Panc1 (cell line): ENCODE measurements around the gene ANKRD65. TPM values are rescaled to one million over a fixed set of nuclear protein-coding genes. Genes with fewer than 3 reads are reported as not detected.

Experiments
- ATAC-seq: fragments of 200-7000 bp; cut with Tn5 transposase; 2 replicates; pipeline ENCODE4 v1.9.1; 2020; ENCODE audit warnings: mild to moderate bottlenecking, moderate library complexity
- BruUV-seq: library from RNA; stranded (reverse); fragments of 400-500 nt; replicated peaks from 2 replicates; lab custom pipeline; 2021; lab: Mats Ljungman, UMichigan
- CTCF ChIA-PET: fragments of 300-600 bp; sonication (Branson Sonifier 250); formaldehyde crosslinking; loops from one replicate; lab custom pipeline; 2022; ENCODE audit warnings: antibody characterized with exemption; lab: Charles Lee
- POLR2A ChIA-PET: fragments of 300-600 bp; sonication (Branson Sonifier 250); formaldehyde crosslinking; loops from one replicate; lab custom pipeline; 2022; ENCODE audit warnings: antibody characterized with exemption; lab: Charles Lee
- DNase-seq: peaks from one replicate; pipeline ENCODE4 v3.0.0-alpha.2; 2010; ENCODE audit warnings: low read depth, low spot score
- H3K27ac ChIP-seq: 2 replicates; pipeline ENCODE4 v1.5.1; 2011; ENCODE audit warnings: mild to moderate bottlenecking, low read length, inconsistent platforms
- H3K27me3 ChIP-seq: fragments of 200-500 bp; sonication (Bioruptor generic); 2 replicates; pipeline ENCODE4 v1.6.0; 2014; ENCODE audit warnings: low read length, inconsistent platforms; ENCODE audit not compliant: control insufficient read depth, insufficient read depth
- H3K36me3 ChIP-seq: fragments of 200-500 bp; sonication (Bioruptor generic); 2 replicates; pipeline ENCODE4 v1.5.1; 2014; ENCODE audit warnings: inconsistent platforms, mild to moderate bottlenecking, low read length, moderate library complexity; ENCODE audit not compliant: control insufficient read depth, insufficient read depth
- H3K4me1 ChIP-seq: 2 replicates; pipeline ENCODE4 v1.5.1; 2011; ENCODE audit warnings: inconsistent platforms, mild to moderate bottlenecking, low read length, moderate library complexity; ENCODE audit not compliant: control insufficient read depth, insufficient read depth
- H3K4me3 ChIP-seq, 2 experiments: 2 replicates each; pipeline ENCODE4 v1.5.1; 2011 to 2012; ENCODE audit warnings: low read depth in 2 of 2, low read length in 2 of 2, mild to moderate bottlenecking in 2 of 2, inconsistent platforms in 1 of 2, moderate library complexity in 1 of 2
- H3K9me3 ChIP-seq: fragments of 200-500 bp; sonication (Bioruptor generic); 2 replicates; pipeline ENCODE4 v1.5.1; 2014; ENCODE audit warnings: low read depth, mild to moderate bottlenecking, inconsistent platforms, low read length, moderate library complexity; ENCODE audit not compliant: control insufficient read depth, insufficient read depth
- POLR2AphosphoS5 ChIP-seq: IDR thresholded peaks from 2 replicates; pipeline ENCODE4 v1.6.1; 2012; ENCODE audit warnings: mild to moderate bottlenecking, low read depth, low read length, moderate library complexity
- TCF7L2 ChIP-seq: IDR thresholded peaks from 2 replicates; pipeline ENCODE4 v1.6.1; 2011; ENCODE audit warnings: mild to moderate bottlenecking, low read depth, low read length, inconsistent platforms
- in situ Hi-C: cut with HindIII; loops from 2 replicates; pipeline ENCODE4 v1.10.0; 2016; ENCODE audit warnings: low sequenced_read_pairs, low pct_unique_long_range_greater_than_20kb
- intact Hi-C: fragments of 100-400 bp; cut with micrococcal nuclease; formaldehyde crosslinking; loops from one replicate; pipeline ENCODE4 v1.10.0; 2022; ENCODE audit not compliant: unreplicated experiment
- total RNA-seq: library from RNA; stranded (reverse); gene quantifications from one replicate; pipeline ENCODE4 v1.2.1, GENCODE V29; 2021; ENCODE audit not compliant: unreplicated experiment
- TF ChIP-seq, protein P1 (sequence below), 2 experiments: IDR thresholded peaks; 2 replicates each; pipeline ENCODE4 v1.6.1; 2011 to 2012; ENCODE audit warnings: low read depth in 2 of 2, control low read depth in 1 of 2, low read length in 1 of 2, mild to moderate bottlenecking in 1 of 2, moderate library complexity in 1 of 2; ENCODE audit not compliant: insufficient read depth in 1 of 2

The ANKRD65 gene
- total RNA-seq, 1 experiment from 2014 or later = 1.9 TPM

- DNase-seq = no peak
- Histone ChIP-seq H3K4me3 (peak overlapping the region; percentile 93 to 94), H3K36me3 (peaks cover 13% of the 10 kb centered on the region), H3K27ac (peak overlapping the region; percentile 98), H3K27me3 (no peaks in the 10 kb centered on the region), H3K4me1 (peaks cover 54% of the 10 kb centered on the region), H3K9me3 (no peaks in the 10 kb centered on the region)
- ChIA-PET POLR2A (interaction anchor here (0.6 kb wide), 1 partner anchor 102 kb away, joined by 5 read pairs; no protein-coding TSS in a partner anchor), CTCF (no interaction called here)
- peak; percentile 3 for ATAC-seq
- TF ChIP-seq POLR2AphosphoS5 = peak; percentile 62
- TF ChIP-seq TCF7L2 = no peak
- TF ChIP-seq, protein P1, sequence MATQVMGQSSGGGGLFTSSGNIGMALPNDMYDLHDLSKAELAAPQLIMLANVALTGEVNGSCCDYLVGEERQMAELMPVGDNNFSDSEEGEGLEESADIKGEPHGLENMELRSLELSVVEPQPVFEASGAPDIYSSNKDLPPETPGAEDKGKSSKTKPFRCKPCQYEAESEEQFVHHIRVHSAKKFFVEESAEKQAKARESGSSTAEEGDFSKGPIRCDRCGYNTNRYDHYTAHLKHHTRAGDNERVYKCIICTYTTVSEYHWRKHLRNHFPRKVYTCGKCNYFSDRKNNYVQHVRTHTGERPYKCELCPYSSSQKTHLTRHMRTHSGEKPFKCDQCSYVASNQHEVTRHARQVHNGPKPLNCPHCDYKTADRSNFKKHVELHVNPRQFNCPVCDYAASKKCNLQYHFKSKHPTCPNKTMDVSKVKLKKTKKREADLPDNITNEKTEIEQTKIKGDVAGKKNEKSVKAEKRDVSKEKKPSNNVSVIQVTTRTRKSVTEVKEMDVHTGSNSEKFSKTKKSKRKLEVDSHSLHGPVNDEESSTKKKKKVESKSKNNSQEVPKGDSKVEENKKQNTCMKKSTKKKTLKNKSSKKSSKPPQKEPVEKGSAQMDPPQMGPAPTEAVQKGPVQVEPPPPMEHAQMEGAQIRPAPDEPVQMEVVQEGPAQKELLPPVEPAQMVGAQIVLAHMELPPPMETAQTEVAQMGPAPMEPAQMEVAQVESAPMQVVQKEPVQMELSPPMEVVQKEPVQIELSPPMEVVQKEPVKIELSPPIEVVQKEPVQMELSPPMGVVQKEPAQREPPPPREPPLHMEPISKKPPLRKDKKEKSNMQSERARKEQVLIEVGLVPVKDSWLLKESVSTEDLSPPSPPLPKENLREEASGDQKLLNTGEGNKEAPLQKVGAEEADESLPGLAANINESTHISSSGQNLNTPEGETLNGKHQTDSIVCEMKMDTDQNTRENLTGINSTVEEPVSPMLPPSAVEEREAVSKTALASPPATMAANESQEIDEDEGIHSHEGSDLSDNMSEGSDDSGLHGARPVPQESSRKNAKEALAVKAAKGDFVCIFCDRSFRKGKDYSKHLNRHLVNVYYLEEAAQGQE (IDR thresholded peaks at IDR 0.05; ENCODE audit: insufficient read depth in 1 of 2, low read depth in 2 of 2, low read length in 1 of 2) = peak in 1 of 2 experiments; percentile 40; a peak in 1 of 4 replicates
- TSS peak; percentile 93 for BruUV-seq
- in situ Hi-C loops = no loop called here
- intact Hi-C loops = loop anchor here (5.0 kb wide), 1 partner anchor 36 kb away; the partner anchor contains the start of gene VWA1
These were observed 20.3 kb downstream of the ANKRD65 start for GRCh38 chr1:1400576-1401456.

DNA sequence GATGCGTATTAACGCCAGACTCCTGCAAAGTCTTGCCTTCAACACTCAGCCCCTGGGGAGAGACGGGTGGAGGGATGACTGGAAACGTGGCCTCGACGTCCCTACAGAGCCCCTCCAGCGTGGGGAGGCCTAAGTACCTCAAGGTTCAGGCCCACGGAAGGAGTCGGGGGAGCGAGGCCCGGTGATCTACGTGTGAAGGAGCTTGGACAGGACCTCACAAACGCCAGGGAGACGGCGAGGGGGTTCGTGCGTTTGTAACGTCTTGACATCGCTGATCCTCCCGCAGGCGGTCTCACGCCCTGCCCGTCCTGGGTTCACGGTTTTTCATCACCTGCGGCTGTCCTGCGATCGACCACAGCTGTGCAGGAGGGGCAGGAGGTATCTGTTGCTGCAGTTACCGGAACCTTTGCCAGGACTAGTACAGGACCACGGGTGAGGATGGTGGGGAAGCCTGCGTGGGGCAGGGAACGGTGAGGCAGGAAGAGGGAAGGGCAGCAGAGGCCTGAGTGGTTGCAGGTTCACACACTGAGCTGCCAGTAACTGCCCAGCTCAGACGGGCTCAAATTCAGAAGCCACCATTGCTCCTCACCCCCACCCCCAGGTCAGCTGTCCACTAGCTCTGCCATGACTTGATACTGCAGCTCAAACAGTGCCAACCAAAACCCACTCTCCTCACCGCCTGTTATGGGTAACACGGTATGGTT, 21.1 kb downstream of the ANKRD65 start:
- ATAC-seq (peak; percentile 0), DNase-seq (no peak)
- no peaks in the 10 kb centered on the region for H3K9me3 ChIP-seq
- in situ Hi-C loops (no loop called here), intact Hi-C loops (loop anchor here (5.0 kb wide), 1 partner anchor 37 kb away; the partner anchor contains the start of gene VWA1)
- H3K4me3 ChIP-seq = peak overlapping the region; percentile 93 to 94
- POLR2A ChIA-PET = interaction anchor here (0.6 kb wide), 1 partner anchor 103 kb away, joined by 5 read pairs; no protein-coding TSS in a partner anchor
- peak overlapping the region; percentile 98 for H3K27ac ChIP-seq
- no TSS peak for BruUV-seq
- H3K36me3 ChIP-seq = peaks cover 7% of the 10 kb centered on the region
- H3K4me1 ChIP-seq = peaks cover 47% of the 10 kb centered on the region
- CTCF ChIA-PET = no interaction called here
- no peaks in the 10 kb centered on the region for H3K27me3 ChIP-seq
- peak; percentile 28 for TF ChIP-seq POLR2AphosphoS5
- TF ChIP-seq, protein P1 (IDR thresholded peaks at IDR 0.05; ENCODE audit: insufficient read depth in 1 of 2, low read depth in 2 of 2, low read length in 1 of 2) = no peak
